HG03103 (cell line): ENCODE measurements around the gene C5orf58.

Experiments
- ATAC-seq: cut with Tn5 transposase; IDR thresholded peaks from one replicate; pipeline ENCODE4 v1.9.1; 2021; ENCODE audit warnings: low read depth; ENCODE audit not compliant: unreplicated experiment

C5orf58 gene

GRCh38 chr5:170278611-170279458, 46.0 kb downstream of the C5orf58 start:
- peak; percentile 87 for ATAC-seq

DNA sequence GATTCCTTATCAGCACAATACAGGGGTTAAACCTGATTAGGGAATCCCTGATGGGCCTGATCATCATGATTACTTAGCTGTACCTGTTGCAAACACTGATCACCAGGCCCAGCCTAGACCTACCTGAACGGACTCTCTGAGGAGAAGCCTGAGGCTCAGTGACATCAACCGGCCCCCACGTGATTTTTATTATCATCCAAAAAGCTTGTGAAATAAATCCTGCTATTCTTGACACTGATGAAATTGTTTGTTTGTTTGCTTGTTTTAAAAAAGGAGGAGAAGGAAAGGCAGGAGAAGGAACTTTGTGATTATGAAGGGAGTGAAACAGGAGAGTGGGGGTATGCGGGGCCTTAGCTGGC, 46.7 kb downstream of the C5orf58 start:
- no peak for ATAC-seq

GRCh38 chr5:170280011-170280493, 47.3 kb downstream of the C5orf58 start:
- ATAC-seq: no peak

DNA sequence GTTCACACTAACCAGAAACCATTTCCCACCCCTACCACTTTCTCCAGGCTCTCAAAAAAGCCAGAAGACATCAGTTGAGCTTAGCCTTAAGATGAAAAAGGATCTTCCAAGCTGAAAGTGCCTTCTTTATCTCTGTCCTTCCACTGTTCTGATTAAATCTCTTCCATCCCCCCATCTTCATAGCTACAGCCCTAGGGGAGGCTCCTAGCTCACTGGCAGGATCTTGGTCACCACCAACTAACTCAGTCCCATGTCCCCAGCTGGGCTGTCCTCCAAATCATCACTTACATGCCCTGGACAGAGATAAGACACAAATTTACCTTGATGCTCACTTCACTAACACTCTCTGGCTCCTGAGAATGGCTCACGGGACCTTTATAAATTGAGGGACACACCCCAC, 50.5 kb downstream of the C5orf58 start:
- ATAC-seq: no peak

DNA sequence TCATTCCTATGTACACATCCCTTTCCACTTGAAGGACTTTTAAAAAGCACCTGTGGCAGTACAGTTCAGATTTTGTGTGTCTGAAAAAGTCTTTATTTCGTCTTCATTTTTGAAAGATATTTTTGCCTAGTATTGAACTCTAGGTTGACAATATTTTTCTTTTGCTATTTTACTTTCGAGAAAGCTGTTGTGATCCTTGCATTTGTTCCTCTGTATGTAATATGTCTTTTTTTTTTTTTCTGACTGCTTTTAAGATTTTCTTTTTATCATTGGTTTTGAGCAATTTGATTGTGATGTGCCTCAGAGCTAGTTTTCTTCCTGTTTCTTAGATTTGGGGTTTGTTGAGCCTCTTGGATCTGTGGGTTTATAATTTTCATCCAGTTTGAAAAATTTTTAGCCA, 51.4 kb downstream of the C5orf58 start:
- ATAC-seq: no peak

DNA sequence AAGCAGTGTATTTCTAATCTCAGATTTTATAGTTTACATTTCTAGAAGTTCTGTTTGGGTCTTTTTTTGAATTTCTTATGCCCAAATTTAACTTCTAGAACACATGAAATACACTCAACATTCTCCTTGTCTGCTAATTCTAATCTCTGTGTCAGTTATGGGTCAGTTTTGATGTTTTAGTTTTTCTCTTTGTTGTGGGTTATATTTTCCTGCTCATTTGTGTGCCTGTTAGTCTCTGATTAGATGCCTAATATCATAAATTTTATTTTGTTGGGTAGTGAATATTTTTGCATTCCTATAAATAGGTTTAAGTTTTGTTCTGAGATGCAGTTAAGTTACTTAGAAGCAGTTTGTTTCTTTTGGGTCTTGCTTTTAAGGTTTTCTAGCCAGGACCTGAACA, 52.4 kb downstream of the C5orf58 start:
- no peak for ATAC-seq

DNA sequence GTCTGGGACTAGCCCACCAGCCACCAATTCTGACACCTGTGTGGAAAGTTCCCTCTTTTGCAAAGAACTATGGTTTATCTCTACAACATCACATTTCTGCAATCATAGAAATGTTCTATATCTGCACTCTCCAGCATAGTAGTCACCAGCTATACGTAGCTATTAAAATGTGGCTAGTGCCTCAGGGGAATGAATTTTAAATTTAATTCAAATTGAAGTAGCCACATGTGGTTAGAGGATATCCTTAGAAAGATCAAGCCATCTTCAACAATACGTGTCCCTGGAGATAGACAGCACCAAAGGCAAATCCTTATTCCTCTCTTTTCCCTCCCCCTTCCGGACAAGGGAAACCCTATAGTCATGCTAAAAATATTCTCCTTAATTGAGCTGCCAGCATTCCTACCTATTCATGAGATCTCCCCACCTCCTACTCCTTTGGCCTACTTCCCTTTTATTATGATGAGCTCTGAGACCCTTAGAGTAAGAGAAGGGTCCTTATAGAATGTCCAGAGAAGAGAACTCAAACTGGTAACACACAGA, 53.7 kb downstream of the C5orf58 start:
- ATAC-seq: no peak

DNA sequence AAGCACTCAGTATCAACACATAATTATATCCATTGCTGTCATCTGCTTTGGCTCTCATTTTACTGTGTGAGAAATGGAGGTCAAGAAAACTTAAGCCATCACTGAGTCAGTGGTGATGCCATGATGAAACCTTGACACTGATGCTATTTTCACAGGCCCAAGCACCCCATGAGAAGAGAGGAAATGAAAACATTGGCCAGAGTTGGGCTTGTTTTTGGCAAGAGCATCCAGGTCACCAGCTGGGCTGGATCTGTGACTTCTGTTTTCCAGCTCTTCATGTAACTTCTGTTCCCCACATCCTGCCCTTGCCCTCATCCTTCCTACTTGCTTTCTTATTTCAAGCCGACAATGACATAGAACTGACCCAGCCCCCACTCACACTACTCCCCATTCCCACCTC, 54.7 kb downstream of the C5orf58 start:
- no peak for ATAC-seq

- no peak for ATAC-seq
These were observed 55.4 kb downstream of the C5orf58 start for GRCh38 chr5:170288151-170288550.

DNA sequence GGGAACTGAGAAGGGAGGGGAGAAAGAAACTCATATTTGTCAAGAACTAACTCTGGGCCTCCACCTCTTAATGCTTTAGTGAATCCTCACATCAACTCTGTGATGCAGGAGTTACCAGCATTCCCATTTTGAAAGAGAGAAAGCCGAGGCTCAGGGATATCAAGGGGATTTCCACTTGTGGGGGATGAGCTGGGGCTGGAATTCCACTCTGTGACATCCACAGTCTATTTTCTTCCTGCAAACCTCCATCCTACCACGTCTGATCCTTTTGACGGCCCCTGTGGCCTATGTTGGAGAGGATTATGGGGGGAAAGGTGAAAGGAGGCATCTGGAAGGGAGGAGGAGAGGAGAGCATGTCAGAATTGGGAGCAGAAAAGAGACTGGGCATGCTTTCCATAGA, 55.8 kb downstream of the C5orf58 start:
- no peak for ATAC-seq

DNA sequence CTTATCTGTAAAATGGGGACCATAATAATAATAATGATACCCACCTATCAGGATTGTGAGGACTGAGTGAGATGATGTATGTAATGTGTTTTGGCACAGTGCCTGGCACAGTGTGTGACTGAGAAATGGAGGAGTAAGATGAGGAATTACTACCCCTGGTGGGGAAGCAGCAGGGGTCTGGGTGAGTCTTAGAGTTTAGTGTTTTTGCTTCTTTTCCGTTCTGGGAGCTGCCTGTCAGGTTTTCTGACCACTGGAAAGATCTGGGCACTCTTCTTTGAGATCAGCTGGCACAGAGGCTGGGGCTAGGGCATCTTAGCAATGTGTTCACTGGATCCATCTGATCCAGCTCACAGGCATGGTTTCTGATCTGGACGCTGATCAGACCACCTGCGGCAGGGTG, 56.3 kb downstream of the C5orf58 start:
- ATAC-seq: no peak

DNA sequence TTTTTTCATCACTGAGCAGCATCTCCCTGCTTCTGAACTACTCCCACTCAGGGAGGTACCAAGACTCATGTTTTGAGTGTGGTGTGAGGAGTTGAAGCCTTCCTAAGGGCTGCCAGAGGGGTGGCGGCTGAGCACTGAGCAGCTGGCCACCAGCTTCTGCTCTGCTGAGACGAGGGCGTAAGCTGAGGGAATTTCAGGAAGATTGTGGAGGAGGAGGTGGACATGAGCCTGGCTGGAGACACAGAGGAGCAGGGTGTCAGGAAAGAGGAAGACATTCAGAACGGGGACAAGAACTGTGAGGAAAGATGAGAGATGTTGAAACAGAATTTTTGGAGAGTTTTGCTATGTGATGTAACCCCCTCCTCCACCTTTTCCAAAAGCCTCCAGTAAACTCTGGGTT, 57.0 kb downstream of the C5orf58 start:
- no peak for ATAC-seq

DNA sequence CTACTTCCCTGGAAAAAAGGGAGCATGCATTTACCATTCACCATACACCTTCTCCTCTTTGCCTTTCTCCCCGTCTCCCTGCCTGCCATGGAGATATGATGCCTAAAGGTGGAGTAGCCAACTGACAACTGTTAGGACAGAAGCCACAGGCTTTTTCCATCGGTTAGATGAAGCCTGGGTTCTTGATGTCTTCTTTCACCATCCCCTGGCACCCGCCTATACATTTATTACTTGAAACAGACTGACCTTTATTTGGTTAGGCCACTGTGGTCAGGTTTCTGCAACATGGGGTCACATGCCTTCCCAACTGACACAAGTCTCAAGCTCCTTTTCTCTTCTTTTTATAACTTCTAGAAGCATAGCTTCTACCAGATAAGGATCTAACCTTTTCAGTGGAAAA, 57.7 kb downstream of the C5orf58 start:
- ATAC-seq: no peak

DNA sequence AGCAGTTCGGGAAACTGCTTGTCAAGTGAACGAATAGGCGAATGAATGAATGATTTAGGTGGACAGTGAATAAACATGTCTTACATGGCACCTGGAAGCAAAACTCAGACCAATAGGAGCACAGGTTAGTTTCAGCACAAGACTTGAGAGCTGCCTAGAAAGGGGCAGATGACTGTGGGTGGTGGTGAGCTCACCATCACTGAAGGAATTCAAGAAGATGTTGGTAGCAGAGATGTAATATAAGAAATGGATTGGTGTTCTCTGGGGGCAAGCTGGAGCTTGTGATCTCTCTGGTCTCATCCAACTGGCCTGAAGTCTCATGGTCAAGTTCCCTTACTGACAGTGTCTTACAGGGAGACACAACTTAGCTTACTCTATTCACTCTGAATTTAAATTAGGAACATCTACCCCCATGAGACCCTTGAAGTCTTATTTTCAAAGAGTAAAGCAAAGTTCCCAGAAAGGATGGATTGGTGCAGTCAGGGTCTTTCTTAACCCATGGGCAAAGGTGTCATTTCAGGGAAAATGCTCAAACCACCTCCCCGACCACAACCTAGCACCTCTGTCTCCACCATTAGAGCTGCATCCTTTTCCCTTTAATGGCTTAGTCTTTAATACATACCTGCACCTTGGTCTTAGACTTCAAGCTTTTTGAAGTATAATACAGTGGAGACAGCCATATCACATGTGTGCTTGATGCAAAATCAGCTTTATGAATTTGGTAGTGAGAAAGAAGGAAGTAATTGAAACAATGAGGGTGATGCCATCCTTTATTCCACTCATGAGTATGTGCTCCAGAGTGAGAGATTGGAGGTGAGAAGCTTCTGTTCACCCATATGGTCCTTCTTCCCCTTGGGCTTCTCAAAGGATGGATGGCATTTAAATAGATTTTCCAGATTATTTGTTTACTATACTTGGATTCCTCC, 59.7 kb downstream of the C5orf58 start:
- no peak for ATAC-seq

DNA sequence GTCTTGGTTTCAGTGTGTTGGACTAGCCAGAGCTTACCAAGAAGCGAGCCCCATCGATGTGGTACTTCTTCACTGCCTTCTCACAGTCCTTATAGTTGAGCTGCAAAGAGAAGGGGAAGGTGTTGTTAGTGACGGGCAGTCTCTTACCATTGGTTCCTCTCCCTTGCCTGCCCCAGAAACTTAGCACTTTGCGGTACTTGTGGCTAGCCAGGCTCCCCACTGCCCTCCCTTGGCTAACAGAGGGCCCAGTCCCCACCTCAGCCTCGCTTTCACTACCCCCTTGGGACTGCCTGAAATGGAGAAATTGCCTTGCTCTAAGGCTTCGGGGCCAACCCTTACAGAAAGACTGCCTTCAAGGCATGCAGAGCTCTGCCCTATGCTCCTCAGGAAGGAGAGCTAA, 60.5 kb downstream of the C5orf58 start:
- ATAC-seq: peak; percentile 74

GRCh38 chr5:170294057-170294456, 61.3 kb downstream of the C5orf58 start:
- ATAC-seq: no peak

DNA sequence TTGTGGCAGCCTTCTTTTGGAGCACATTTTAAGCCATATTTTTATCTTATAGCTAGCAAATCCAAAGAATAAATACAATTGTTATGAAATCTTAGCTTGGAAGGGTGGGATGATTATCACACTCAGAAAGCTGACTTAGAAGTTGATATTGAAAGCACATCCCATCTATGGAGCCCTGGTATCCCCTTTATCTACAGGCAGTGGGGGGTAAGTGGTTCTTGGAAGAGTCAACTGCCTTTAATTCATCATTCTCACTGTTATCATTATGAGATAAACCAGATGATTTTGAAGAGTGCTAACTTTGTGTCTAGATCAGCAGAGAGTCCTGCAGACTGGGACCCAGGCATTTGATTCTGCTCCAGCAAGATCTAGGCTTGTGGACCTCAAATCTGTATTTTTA, 61.8 kb downstream of the C5orf58 start:
- ATAC-seq: no peak
